Activated CD8-positive, alpha-beta memory T cell treated with anti-CD3 and anti-CD28 coated beads, Interleukin-2, amount 10 ng/mL, durations not matched to agents 7 days and 5 days (primary cell): ENCODE results near the gene RUBCNL. TPM values are rescaled to one million over a fixed set of nuclear protein-coding genes. Genes with fewer than 3 reads are reported as not detected.

ENCODE experiments used
- ATAC-seq: fragments of 150-1000 bp; cut with Tn5 transposase; one replicate; pipeline ENCODE4 v1.10.0; 2021; ENCODE audit warnings: moderate library complexity
- CTCF ChIA-PET: fragments of 350-600 bp; sonication (Branson Sonifier 250); formaldehyde crosslinking; loops from one replicate; lab custom pipeline; 2021; ENCODE audit warnings: antibody characterized with exemption; lab: Charles Lee
- DNase-seq: peaks from one replicate; pipeline ENCODE4 v3.0.0-alpha.2; 2020
- H3K27ac Mint-ChIP-seq: one replicate; pipeline ENCODE4 v1.8.0; 2021; ENCODE audit warnings: mild to moderate bottlenecking, mixed read lengths
- H3K27me3 Mint-ChIP-seq: one replicate; pipeline ENCODE4 v1.8.0; 2021; ENCODE audit warnings: mixed read lengths
- H3K36me3 Mint-ChIP-seq: one replicate; pipeline ENCODE4 v1.8.0; 2021; ENCODE audit warnings: mild to moderate bottlenecking, mixed read lengths
- H3K4me1 Mint-ChIP-seq: one replicate; pipeline ENCODE4 v1.8.0; 2021; ENCODE audit warnings: mixed read lengths
- H3K4me3 Mint-ChIP-seq: one replicate; pipeline ENCODE4 v1.8.0; 2021; ENCODE audit warnings: mild to moderate bottlenecking, moderate library complexity, mixed read lengths
- H3K9me3 Mint-ChIP-seq: one replicate; pipeline ENCODE4 v1.8.0; 2022; ENCODE audit warnings: low read depth, mixed read lengths
- total RNA-seq, 2 experiments: library from RNA; stranded (reverse); gene quantifications; one replicate each; pipeline ENCODE4 v1.2.3, GENCODE V29; 2021

Gene RUBCNL
- total RNA-seq, 2 experiments from 2014 or later, result not detected

GRCh38 chr13:46321494-46322225, 65.4 kb downstream of the RUBCNL start:
- no peaks in the 10 kb centered on the region for H3K27me3 Mint-ChIP-seq
- ATAC-seq (peak; percentile 88), DNase-seq (peak; percentile 83)
- H3K36me3 Mint-ChIP-seq, result no peaks in the 10 kb centered on the region
- H3K4me1 Mint-ChIP-seq, result peaks cover 18% of the 10 kb centered on the region
- CTCF ChIA-PET, result interaction anchor here (0.6 to 2.1 kb wide), 29 partner anchors 8 to 809 kb away, joined by 3 to 11 read pairs (median 4); partner anchors contain the start of gene LCP1
- no peaks in the 10 kb centered on the region for H3K9me3 Mint-ChIP-seq
- H3K27ac Mint-ChIP-seq, result peak overlapping the region; percentile 87
- H3K4me3 Mint-ChIP-seq, result peak overlapping the region; percentile 62

GRCh38 chr13:46320821-46321220, 66.2 kb downstream of the RUBCNL start:
- H3K36me3 Mint-ChIP-seq, result no peaks in the 10 kb centered on the region
- CTCF ChIA-PET, result interaction anchor here (0.6 to 2.1 kb wide), 22 partner anchors 9 to 699 kb away, joined by 3 to 11 read pairs (median 5); partner anchors contain the start of gene LCP1
- no peaks in the 10 kb centered on the region for H3K9me3 Mint-ChIP-seq
- peaks cover 18% of the 10 kb centered on the region for H3K4me1 Mint-ChIP-seq
- no peak for DNase-seq
- no peaks in the 10 kb centered on the region for H3K27me3 Mint-ChIP-seq
- peak overlapping the region; percentile 87 for H3K27ac Mint-ChIP-seq
- peak; percentile 35 for ATAC-seq
- H3K4me3 Mint-ChIP-seq, result no peak overlapping the region

- H3K36me3 Mint-ChIP-seq, result peaks cover 2% of the 10 kb centered on the region
- ATAC-seq (peak; percentile 20), DNase-seq (no peak)
- no peaks in the 10 kb centered on the region for H3K9me3 Mint-ChIP-seq
- H3K4me1 Mint-ChIP-seq, result peaks cover 19% of the 10 kb centered on the region
- no peaks in the 10 kb centered on the region for H3K27me3 Mint-ChIP-seq
- peak overlapping the region; percentile 87 for H3K27ac Mint-ChIP-seq
- CTCF ChIA-PET, result interaction anchor here (0.8 to 2.1 kb wide), 8 partner anchors 14 to 699 kb away, joined by 3 to 11 read pairs (median 6); partner anchors contain the start of gene LCP1
- H3K4me3 Mint-ChIP-seq, result no peak overlapping the region
These were observed 66.6 kb downstream of the RUBCNL start for GRCh38 chr13:46320406-46320805.

- no peak for ATAC-seq
- no peak overlapping the region for H3K4me3 Mint-ChIP-seq
- peaks cover 11% of the 10 kb centered on the region for H3K36me3 Mint-ChIP-seq
- H3K27me3 Mint-ChIP-seq, result no peaks in the 10 kb centered on the region
- H3K9me3 Mint-ChIP-seq, result peaks cover 6% of the 10 kb centered on the region
- H3K27ac Mint-ChIP-seq, result no peak overlapping the region
- CTCF ChIA-PET, result no interaction called here
- H3K4me1 Mint-ChIP-seq, result peaks cover 25% of the 10 kb centered on the region
- DNase-seq, result no peak
These were observed 68.1 kb downstream of the RUBCNL start for GRCh38 chr13:46318986-46319385.

- no peaks in the 10 kb centered on the region for H3K27me3 Mint-ChIP-seq
- no peak for ATAC-seq
- H3K27ac Mint-ChIP-seq, result no peak overlapping the region
- no peak overlapping the region for H3K4me3 Mint-ChIP-seq
- peaks cover 11% of the 10 kb centered on the region for H3K9me3 Mint-ChIP-seq
- H3K36me3 Mint-ChIP-seq, result peaks cover 20% of the 10 kb centered on the region
- DNase-seq, result no peak
- peaks cover 31% of the 10 kb centered on the region for H3K4me1 Mint-ChIP-seq
- CTCF ChIA-PET, result no interaction called here
These were observed 69.9 kb downstream of the RUBCNL start for GRCh38 chr13:46317120-46317519.

GRCh38 chr13:46315491-46316075, 71.5 kb downstream of the RUBCNL start:
- no peaks in the 10 kb centered on the region for H3K27me3 Mint-ChIP-seq
- no peak overlapping the region for H3K4me3 Mint-ChIP-seq
- H3K36me3 Mint-ChIP-seq, result peaks cover 29% of the 10 kb centered on the region
- H3K9me3 Mint-ChIP-seq, result peaks cover 11% of the 10 kb centered on the region
- H3K27ac Mint-ChIP-seq, result no peak overlapping the region
- CTCF ChIA-PET, result no interaction called here
- H3K4me1 Mint-ChIP-seq, result peaks cover 19% of the 10 kb centered on the region
- ATAC-seq (no peak), DNase-seq (no peak)

- peaks cover 16% of the 10 kb centered on the region for H3K4me1 Mint-ChIP-seq
- no peak overlapping the region for H3K4me3 Mint-ChIP-seq
- DNase-seq (no peak), ATAC-seq (no peak)
- H3K27ac Mint-ChIP-seq, result no peak overlapping the region
- peaks cover 33% of the 10 kb centered on the region for H3K36me3 Mint-ChIP-seq
- no peaks in the 10 kb centered on the region for H3K27me3 Mint-ChIP-seq
- peaks cover 13% of the 10 kb centered on the region for H3K9me3 Mint-ChIP-seq
- CTCF ChIA-PET, result no interaction called here
These were observed 72.0 kb downstream of the RUBCNL start for GRCh38 chr13:46315036-46315435.

GRCh38 chr13:46314587-46314986, 72.5 kb downstream of the RUBCNL start:
- H3K4me3 Mint-ChIP-seq, result no peak overlapping the region
- H3K27me3 Mint-ChIP-seq, result no peaks in the 10 kb centered on the region
- H3K9me3 Mint-ChIP-seq, result peaks cover 16% of the 10 kb centered on the region
- H3K27ac Mint-ChIP-seq, result no peak overlapping the region
- peaks cover 37% of the 10 kb centered on the region for H3K36me3 Mint-ChIP-seq
- DNase-seq (no peak), ATAC-seq (no peak)
- CTCF ChIA-PET, result interaction anchor here (1.4 kb wide), 1 partner anchor 155 kb away, joined by 5 read pairs; no protein-coding TSS in a partner anchor
- H3K4me1 Mint-ChIP-seq, result peaks cover 16% of the 10 kb centered on the region

- Mint-ChIP-seq H3K27me3 (no peaks in the 10 kb centered on the region), H3K9me3 (peaks cover 16% of the 10 kb centered on the region), H3K27ac (peak overlapping the region; percentile 87), H3K4me3 (peak overlapping the region; percentile 56), H3K4me1 (peaks cover 16% of the 10 kb centered on the region), H3K36me3 (peaks cover 38% of the 10 kb centered on the region)
- ATAC-seq (peak; percentile 49), DNase-seq (no peak)
- CTCF ChIA-PET, result interaction anchor here (0.7 to 1.7 kb wide), 4 partner anchors 12 to 154 kb away, joined by 3 to 5 read pairs (median 4); no protein-coding TSS in a partner anchor
These were observed 73.4 kb downstream of the RUBCNL start for GRCh38 chr13:46313432-46314257.

GRCh38 chr13:46313024-46313423, 74.0 kb downstream of the RUBCNL start:
- no peak for ATAC-seq
- no peaks in the 10 kb centered on the region for H3K27me3 Mint-ChIP-seq
- DNase-seq, result no peak
- H3K27ac Mint-ChIP-seq, result no peak overlapping the region
- H3K4me3 Mint-ChIP-seq, result no peak overlapping the region
- CTCF ChIA-PET, result interaction anchor here (1.0 to 2.5 kb wide), 3 partner anchors 8 to 24 kb away, joined by 3 to 10 read pairs (median 5); no protein-coding TSS in a partner anchor
- peaks cover 16% of the 10 kb centered on the region for H3K9me3 Mint-ChIP-seq
- peaks cover 13% of the 10 kb centered on the region for H3K4me1 Mint-ChIP-seq
- H3K36me3 Mint-ChIP-seq, result peaks cover 38% of the 10 kb centered on the region

GRCh38 chr13:46311217-46311616, 75.8 kb downstream of the RUBCNL start:
- peaks cover 16% of the 10 kb centered on the region for H3K9me3 Mint-ChIP-seq
- H3K27ac Mint-ChIP-seq, result no peak overlapping the region
- no peak for ATAC-seq
- peaks cover 13% of the 10 kb centered on the region for H3K4me1 Mint-ChIP-seq
- H3K36me3 Mint-ChIP-seq, result peaks cover 38% of the 10 kb centered on the region
- H3K4me3 Mint-ChIP-seq, result no peak overlapping the region
- no peak for DNase-seq
- CTCF ChIA-PET, result interaction anchor here (2.5 kb wide), 1 partner anchor 10 kb away, joined by 10 read pairs; no protein-coding TSS in a partner anchor
- no peaks in the 10 kb centered on the region for H3K27me3 Mint-ChIP-seq

GRCh38 chr13:46310066-46310465, 77.0 kb downstream of the RUBCNL start:
- no peak for ATAC-seq
- Mint-ChIP-seq H3K36me3 (peaks cover 34% of the 10 kb centered on the region), H3K27ac (no peak overlapping the region), H3K27me3 (no peaks in the 10 kb centered on the region), H3K9me3 (peaks cover 16% of the 10 kb centered on the region), H3K4me3 (no peak overlapping the region), H3K4me1 (peaks cover 9% of the 10 kb centered on the region)
- CTCF ChIA-PET, result no interaction called here
- no peak for DNase-seq

GRCh38 chr13:46307554-46307953, 79.5 kb downstream of the RUBCNL start:
- Mint-ChIP-seq H3K27ac (no peak overlapping the region), H3K36me3 (peaks cover 24% of the 10 kb centered on the region), H3K4me1 (peaks cover 13% of the 10 kb centered on the region), H3K4me3 (no peak overlapping the region), H3K27me3 (no peaks in the 10 kb centered on the region), H3K9me3 (peaks cover 11% of the 10 kb centered on the region)
- DNase-seq (no peak), ATAC-seq (no peak)
- CTCF ChIA-PET, result interaction anchor here (1.3 to 1.6 kb wide), 2 partner anchors 12 to 14 kb away, joined by 5 to 6 read pairs; no protein-coding TSS in a partner anchor
